WTC11 (cell line): Measurements from ENCODE around the gene CCDC137. TPM values are rescaled to one million over a fixed set of nuclear protein-coding genes. Genes with fewer than 3 reads are reported as not detected.

ENCODE experiments used
- ATAC-seq: fragments of 200-7000 bp; cut with Tn5 transposase; 2 replicates; pipeline ENCODE4 v1.10.0; 2021; ENCODE audit warnings: mild to moderate bottlenecking, moderate library complexity
- CTCF ChIA-PET: fragments of 300-600 bp; sonication (Branson Sonifier 250); formaldehyde crosslinking; loops from one replicate; lab custom pipeline; 2021; ENCODE audit warnings: antibody characterized with exemption; lab: Charles Lee
- POLR2A ChIA-PET: fragments of 350-600 bp; sonication (Branson Sonifier 250); formaldehyde crosslinking; loops from one replicate; lab custom pipeline; 2021; ENCODE audit warnings: antibody characterized with exemption; lab: Charles Lee
- DNase-seq: peaks from one replicate; pipeline ENCODE4 v3.0.0; 2021; ENCODE audit warnings: low spot score
- H3K27ac Mint-ChIP-seq: 2 replicates; pipeline ENCODE4 v1.8.0; 2021; ENCODE audit warnings: mixed read lengths
- H3K27me3 Mint-ChIP-seq: 2 replicates; pipeline ENCODE4 v1.8.0; 2021; ENCODE audit warnings: low read depth, mild to moderate bottlenecking, moderate library complexity, mixed read lengths
- H3K36me3 Mint-ChIP-seq: 2 replicates; pipeline ENCODE4 v1.8.0; 2021; ENCODE audit warnings: mixed read lengths
- H3K4me1 Mint-ChIP-seq: 2 replicates; pipeline ENCODE4 v1.8.0; 2022; ENCODE audit warnings: mixed read lengths
- H3K4me3 Mint-ChIP-seq: 2 replicates; pipeline ENCODE4 v1.8.0; 2021; ENCODE audit warnings: mild to moderate bottlenecking, moderate library complexity, mixed read lengths
- H3K9me3 Mint-ChIP-seq: 2 replicates; pipeline ENCODE4 v1.8.0; 2021; ENCODE audit warnings: mixed read lengths
- ARID4B ChIP-seq: sonication (generic); formaldehyde crosslinking; IDR thresholded peaks from 2 replicates; pipeline ENCODE4 v1.8.0; 2023; ENCODE audit warnings: missing genetic modification reagents, mild to moderate bottlenecking, borderline replicate concordance
- E2F5 ChIP-seq: sonication (generic); formaldehyde crosslinking; IDR thresholded peaks from 2 replicates; pipeline ENCODE4 v1.8.1; 2022; ENCODE audit warnings: mild to moderate bottlenecking, moderate library complexity, missing genetic modification reagents
- EMX1 ChIP-seq: fragments of 250-450 bp; sonication (Bioruptor Pico); IDR thresholded peaks from 2 replicates; pipeline ENCODE4 v1.8.0; 2021; ENCODE audit warnings: mild to moderate bottlenecking
- FOXK1 ChIP-seq: sonication (generic); formaldehyde crosslinking; IDR thresholded peaks from 2 replicates; pipeline ENCODE4 v1.8.0; 2022; ENCODE audit warnings: mild to moderate bottlenecking, moderate library complexity, missing genetic modification reagents
- GABPB1 ChIP-seq: sonication (generic); formaldehyde crosslinking; IDR thresholded peaks from 2 replicates; pipeline ENCODE4 v1.8.1; 2023; ENCODE audit warnings: mild to moderate bottlenecking, missing genetic modification reagents
- NFATC4 ChIP-seq: fragments of 250-450 bp; sonication (Bioruptor Pico); IDR thresholded peaks from 2 replicates; pipeline ENCODE4 v1.9.0; 2021; ENCODE audit warnings: mild to moderate bottlenecking
- NFE2L1 ChIP-seq: sonication (generic); formaldehyde crosslinking; IDR thresholded peaks from 2 replicates; pipeline ENCODE4 v1.8.1; 2023; ENCODE audit warnings: missing genetic modification reagents
- OVOL2 ChIP-seq: fragments of 250-450 bp; sonication (Bioruptor Pico); IDR thresholded peaks from 2 replicates; pipeline ENCODE4 v1.9.0; 2021; ENCODE audit warnings: mild to moderate bottlenecking, borderline replicate concordance
- PREB ChIP-seq: sonication (generic); formaldehyde crosslinking; IDR thresholded peaks from 2 replicates; pipeline ENCODE4 v1.8.1; 2022; ENCODE audit warnings: mild to moderate bottlenecking, missing genetic modification reagents, moderate library complexity, borderline replicate concordance
- RELA ChIP-seq: sonication (generic); formaldehyde crosslinking; IDR thresholded peaks from 2 replicates; pipeline ENCODE4 v1.8.1; 2022; ENCODE audit warnings: missing genetic modification reagents, mild to moderate bottlenecking, borderline replicate concordance
- STAT6 ChIP-seq: sonication (generic); formaldehyde crosslinking; conservative IDR thresholded peaks from 2 replicates; pipeline ENCODE4 v1.8.1; 2023; ENCODE audit warnings: mild to moderate bottlenecking, low read depth, missing genetic modification reagents, moderate library complexity
- TEAD4 ChIP-seq: sonication (generic); formaldehyde crosslinking; IDR thresholded peaks from 2 replicates; pipeline ENCODE4 v1.8.0; 2022; ENCODE audit warnings: mild to moderate bottlenecking, missing genetic modification reagents
- ZMAT4 ChIP-seq: fragments of 250-450 bp; sonication (Bioruptor Pico); IDR thresholded peaks from 2 replicates; pipeline ENCODE4 v1.9.0; 2021; ENCODE audit warnings: mild to moderate bottlenecking
- ZNF263 ChIP-seq: sonication (generic); formaldehyde crosslinking; IDR thresholded peaks from 2 replicates; pipeline ENCODE4 v1.8.1; 2022; ENCODE audit warnings: low read depth, mild to moderate bottlenecking, moderate library complexity, missing genetic modification reagents
- ZNF281 ChIP-seq: sonication (generic); formaldehyde crosslinking; IDR thresholded peaks from 2 replicates; pipeline ENCODE4 v1.8.0; 2023; ENCODE audit warnings: mild to moderate bottlenecking, missing genetic modification reagents
- ZNF396 ChIP-seq: fragments of 250-450 bp; sonication (Bioruptor Pico); IDR thresholded peaks from 2 replicates; pipeline ENCODE4 v1.8.0; 2021; ENCODE audit warnings: mild to moderate bottlenecking, moderate library complexity, borderline replicate concordance
- ZNF671 ChIP-seq: fragments of 250-450 bp; sonication (Bioruptor Pico); IDR thresholded peaks from 2 replicates; pipeline ENCODE4 v1.8.0; 2021; ENCODE audit warnings: mild to moderate bottlenecking
- total RNA-seq: library from RNA; stranded (reverse); gene quantifications from 3 replicates; pipeline ENCODE4 v1.2.3, GENCODE V29; 2021

CCDC137 gene
- total RNA-seq, 1 experiment from 2014 or later = 36.8 TPM

GRCh38 chr17:81662002-81662401 is 4.5 kb upstream of the CCDC137 start:
- peaks cover 8% of the 10 kb centered on the region for H3K4me1 Mint-ChIP-seq
- H3K9me3 Mint-ChIP-seq = no peaks in the 10 kb centered on the region
- TF ChIP-seq GABPB1 (CRISPR knock-in tag) (no peak), OVOL2 (CRISPR knock-in tag) (no peak), PREB (CRISPR knock-in tag) (no peak), RELA (no peak), ARID4B (CRISPR knock-in tag) (no peak), ZNF396 (CRISPR knock-in tag) (no peak), ZNF281 (no peak), TEAD4 (CRISPR knock-in tag) (no peak)
- ChIA-PET POLR2A (no interaction called here), CTCF (no interaction called here)
- DNase-seq (no peak), ATAC-seq (no peak)
- no peak overlapping the region for H3K4me3 Mint-ChIP-seq
- H3K36me3 Mint-ChIP-seq = peaks cover 7% of the 10 kb centered on the region
- H3K27me3 Mint-ChIP-seq = no peaks in the 10 kb centered on the region
- H3K27ac Mint-ChIP-seq = no peak overlapping the region

GRCh38 chr17:81664051-81664470 is 2.5 kb upstream of the CCDC137 start:
- ATAC-seq (no peak), DNase-seq (no peak)
- H3K4me3 Mint-ChIP-seq = peak overlapping the region; percentile 8; the same call in 1 of the 2 replicates
- ChIA-PET POLR2A (no interaction called here), CTCF (interaction anchor here (1.0 kb wide), 2 partner anchors 19 to 30 kb away, joined by 3 to 7 read pairs; partner anchors contain the start of gene ARL16)
- H3K27ac Mint-ChIP-seq = no peak overlapping the region
- H3K27me3 Mint-ChIP-seq = no peaks in the 10 kb centered on the region
- H3K9me3 Mint-ChIP-seq = no peaks in the 10 kb centered on the region
- H3K36me3 Mint-ChIP-seq = peaks cover 19% of the 10 kb centered on the region
- H3K4me1 Mint-ChIP-seq = peaks cover 21% of the 10 kb centered on the region
- no peak for TF ChIP-seq NFE2L1 (CRISPR knock-in tag)
- no peak for TF ChIP-seq RELA
- TF ChIP-seq E2F5 (CRISPR knock-in tag) = no peak
- no peak for TF ChIP-seq ZNF671 (CRISPR knock-in tag)
- no peak for TF ChIP-seq ZNF263 (CRISPR knock-in tag)
- no peak for TF ChIP-seq NFATC4 (CRISPR knock-in tag)
- TF ChIP-seq ARID4B (CRISPR knock-in tag) = no peak
- no peak for TF ChIP-seq EMX1 (CRISPR knock-in tag)
- no peak for TF ChIP-seq STAT6 (CRISPR knock-in tag)
- TF ChIP-seq ZMAT4 (CRISPR knock-in tag) = no peak
- TF ChIP-seq FOXK1 = no peak
- no peak for TF ChIP-seq OVOL2 (CRISPR knock-in tag)
